GF-D8 (cell line): ENCODE data around the gene NUP153.

Source experiments
- DNase-seq: peaks from one replicate; lab custom pipeline; 2025; lab: John Stamatoyannopoulos, UW

Gene NUP153

DNA sequence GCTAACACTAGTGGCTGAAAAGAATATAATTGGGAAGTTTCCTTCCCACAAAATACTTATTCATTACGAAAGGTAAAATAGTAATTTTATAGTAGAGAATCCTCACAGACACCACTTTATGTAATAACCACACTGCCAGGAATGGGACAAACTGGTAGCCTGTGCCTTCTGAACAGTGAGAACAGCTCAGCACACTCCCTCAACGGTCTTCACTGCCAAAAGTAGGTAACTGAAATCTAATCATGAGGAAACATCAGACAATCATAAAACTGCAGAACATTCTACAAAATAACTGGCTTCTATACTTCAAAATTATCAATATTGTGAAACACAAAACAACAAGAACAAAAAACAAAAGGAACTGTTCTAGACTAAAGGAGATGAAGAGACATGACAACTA is 44.1 kb downstream of the NUP153 start:
- peak; percentile 10 for DNase-seq

DNA sequence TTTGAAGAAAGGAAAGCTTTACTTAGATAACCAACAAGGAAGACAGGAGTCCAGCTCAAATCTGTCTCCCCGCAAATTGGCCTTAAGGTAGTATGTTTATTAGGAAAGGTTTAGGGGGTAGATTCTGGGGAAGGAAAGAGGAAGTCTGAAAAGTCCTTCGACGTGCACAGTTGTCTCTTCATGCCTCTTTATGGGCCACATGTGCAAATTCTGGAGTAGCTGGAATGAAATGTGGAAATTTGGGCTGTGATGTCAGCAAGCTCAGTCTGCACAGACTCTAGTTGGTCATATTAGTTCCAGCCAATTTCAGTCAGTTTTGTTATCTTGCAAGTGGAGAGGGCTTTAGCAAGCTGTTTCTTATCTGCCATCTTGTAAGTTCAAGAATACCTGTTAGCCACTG is 50.1 kb downstream of the NUP153 start:
- no peak for DNase-seq

DNA sequence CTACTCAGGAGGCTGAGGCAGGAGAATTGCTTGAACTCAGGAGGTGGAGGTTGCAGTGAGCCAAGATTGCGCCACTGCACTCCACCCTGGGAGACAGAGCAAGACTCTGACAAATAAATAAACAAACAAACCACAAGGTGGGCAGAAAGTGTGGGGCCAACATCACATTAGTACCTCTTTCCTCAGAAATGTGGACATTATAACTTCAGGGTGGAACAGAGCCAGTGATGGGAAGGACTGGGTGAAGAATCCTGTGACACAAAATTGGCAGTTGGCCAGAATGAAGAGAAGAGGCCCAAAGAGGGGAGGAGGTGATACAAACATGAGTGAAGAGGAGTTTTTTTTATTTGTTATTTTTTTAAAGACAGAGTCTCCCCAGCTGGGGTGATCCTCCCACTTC is 50.6 kb downstream of the NUP153 start:
- no peak for DNase-seq

- DNase-seq = no peak
Measured at GRCh38 chr6:17653198-17653882, 53.4 kb downstream of the NUP153 start.

GRCh38 chr6:17650656-17651309 is 55.9 kb downstream of the NUP153 start:
- no peak for DNase-seq

- no peak for DNase-seq
Measured at GRCh38 chr6:17648745-17649144, 58.0 kb downstream of the NUP153 start.

- DNase-seq = peak; percentile 28
Measured at GRCh38 chr6:17640477-17640917, 66.2 kb downstream of the NUP153 start.

- no peak for DNase-seq
Measured at GRCh38 chr6:17638212-17638715, 68.5 kb downstream of the NUP153 start.

DNA sequence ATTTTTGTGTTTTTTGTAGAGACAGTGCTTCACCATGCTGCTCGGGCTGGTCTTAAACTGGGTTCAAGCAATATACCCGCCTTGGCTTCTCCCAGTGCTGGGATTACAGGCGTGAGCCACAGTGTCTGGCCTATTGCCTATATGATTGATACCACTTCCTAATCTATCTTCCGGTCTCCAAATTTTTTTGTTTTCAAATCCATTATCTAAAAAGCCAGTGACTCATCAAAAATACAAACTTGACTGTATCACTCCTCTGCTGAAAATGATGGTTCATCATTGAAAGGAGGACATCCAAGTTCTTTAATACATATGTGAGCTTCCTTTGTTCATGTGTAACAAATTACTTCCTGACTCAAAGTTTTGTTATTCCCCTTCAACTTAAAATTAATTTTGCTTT is 71.2 kb downstream of the NUP153 start:
- no peak for DNase-seq

GRCh38 chr6:17633465-17634188 is 73.1 kb downstream of the NUP153 start:
- no peak for DNase-seq

DNA sequence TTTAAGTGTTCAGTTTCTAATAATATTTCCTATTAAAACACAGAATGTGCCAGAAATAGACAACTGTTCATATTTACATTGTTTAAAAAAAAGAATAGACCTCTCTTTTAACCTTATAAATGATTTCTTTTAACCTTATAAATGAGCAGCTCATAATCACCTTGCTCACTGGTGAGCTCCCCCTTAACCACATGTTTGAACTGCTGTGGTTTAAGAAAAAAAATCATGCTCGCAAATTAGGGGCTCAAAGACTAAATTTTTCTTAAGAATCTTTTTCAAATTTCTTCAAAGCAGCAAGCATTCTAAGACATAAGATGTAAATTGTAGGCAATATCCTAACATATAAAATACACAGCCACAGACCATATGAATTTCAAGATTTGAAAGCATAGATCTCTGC is 73.8 kb downstream of the NUP153 start:
- no peak for DNase-seq

DNA sequence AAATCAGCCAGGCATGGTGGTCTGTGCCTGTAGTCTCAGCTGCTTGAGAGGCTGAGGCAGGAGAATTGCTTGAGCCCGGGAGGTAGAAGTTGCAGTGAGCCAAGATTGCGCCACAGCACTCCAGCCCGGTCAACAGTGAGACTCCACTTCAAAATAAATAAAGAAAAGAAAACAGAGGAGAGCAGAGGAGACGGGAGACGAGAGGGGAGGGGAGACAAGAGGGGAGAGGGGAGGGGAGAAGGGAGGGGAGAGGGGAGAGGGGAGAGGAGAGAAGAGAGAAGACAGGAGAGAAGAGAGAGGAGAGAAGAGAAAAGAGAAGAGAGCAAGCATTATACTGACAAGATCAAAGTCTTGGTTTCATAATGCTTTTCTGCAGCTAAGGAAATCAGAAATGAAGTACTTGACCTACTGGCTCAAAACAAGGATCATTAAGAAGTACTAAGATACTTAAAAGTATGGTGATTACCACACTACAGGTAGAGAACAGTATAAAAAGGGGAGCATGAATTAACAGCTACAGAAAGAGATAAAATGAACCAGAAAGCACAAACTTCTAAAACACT is 76.1 kb downstream of the NUP153 start:
- no peak for DNase-seq

DNA sequence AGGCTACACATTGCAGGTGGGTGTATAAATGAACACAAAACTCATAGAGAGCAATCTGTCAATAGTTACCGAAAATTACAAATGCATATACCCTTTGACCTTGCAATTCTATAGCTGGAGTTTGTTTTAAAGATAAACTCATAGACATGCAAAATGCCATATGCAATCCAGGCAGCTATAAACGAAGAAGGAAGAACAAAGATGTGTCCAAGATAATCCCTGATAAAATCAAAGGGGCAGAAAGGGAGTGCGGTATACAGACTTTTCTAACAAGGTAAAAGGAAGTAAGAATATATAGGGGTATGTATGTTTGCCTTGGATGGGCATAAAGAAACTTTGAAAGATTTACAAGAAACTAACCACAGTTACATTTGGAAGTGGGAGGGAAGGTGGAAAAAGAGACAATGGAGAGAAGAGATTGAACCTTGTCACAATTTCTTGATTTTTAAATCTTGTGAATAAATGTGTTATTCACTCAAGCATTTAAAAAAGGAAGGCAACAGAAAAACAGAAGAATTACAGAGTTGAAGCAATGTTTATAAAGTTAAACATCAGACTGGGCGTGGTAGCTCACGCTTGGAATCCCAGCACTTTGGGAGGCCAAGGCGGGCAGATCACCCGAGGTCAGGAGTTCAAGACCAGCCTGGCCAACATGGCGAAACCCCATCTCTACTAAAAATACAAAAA is 76.8 kb downstream of the NUP153 start:
- DNase-seq = no peak

- no peak for DNase-seq
Measured at GRCh38 chr6:17628873-17629272, 77.9 kb downstream of the NUP153 start.

GRCh38 chr6:17624396-17624795 is 82.3 kb downstream of the NUP153 start:
- DNase-seq = no peak

GRCh38 chr6:17622144-17622543 is 84.6 kb downstream of the NUP153 start:
- DNase-seq = no peak

DNA sequence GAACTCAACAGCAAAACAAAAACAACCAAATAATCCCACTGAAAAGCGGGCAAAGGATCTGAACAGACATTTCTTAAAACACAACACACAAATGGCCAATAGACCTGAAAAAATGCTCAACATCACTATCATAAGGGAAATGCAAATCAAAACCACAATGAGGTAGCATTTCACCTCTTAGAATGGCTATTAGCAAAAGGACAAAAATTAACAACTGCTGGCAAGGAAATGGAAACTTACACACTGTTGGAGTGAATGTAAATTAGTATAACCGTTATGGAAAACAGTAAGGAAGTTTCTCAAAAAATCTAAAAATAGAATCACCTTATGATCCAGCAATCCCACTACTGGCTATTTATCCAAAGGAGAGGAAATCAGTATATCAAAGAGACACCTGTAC is 85.7 kb downstream of the NUP153 start:
- DNase-seq = no peak

- DNase-seq = no peak
Measured at GRCh38 chr6:17615794-17616193, 90.9 kb downstream of the NUP153 start.

- DNase-seq = no peak
Measured at GRCh38 chr6:17612048-17612447, 94.7 kb downstream of the NUP153 start.

GRCh38 chr6:17610835-17611234 is 95.9 kb downstream of the NUP153 start:
- no peak for DNase-seq

- no peak for DNase-seq
Measured at GRCh38 chr6:17606606-17607005, 100.1 kb downstream of the NUP153 start.

GRCh38 chr6:17602888-17603287 is 103.8 kb downstream of the NUP153 start:
- DNase-seq = no peak
